IMR-90 (cell line): ENCODE measurements around the gene ADAMTSL1. TPM values are rescaled to one million over a fixed set of nuclear protein-coding genes. Genes with fewer than 3 reads are reported as not detected.

Source experiments
- ATAC-seq: fragments of 200-7000 bp; cut with Tn5 transposase; 2 replicates; pipeline ENCODE4 v1.9.1; 2020; ENCODE audit warnings: low read depth, mild to moderate bottlenecking, moderate library complexity
- BruUV-seq: library from RNA; stranded (reverse); fragments of 400-500 nt; replicated peaks from 2 replicates; lab custom pipeline; 2021; lab: Mats Ljungman, UMichigan
- CTCF ChIA-PET: fragments of 300-600 bp; formaldehyde crosslinking; extraction: SDS; loops from one replicate; lab custom pipeline; 2021; ENCODE audit warnings: antibody characterized with exemption; lab: Yijun Ruan, JAX
- POLR2A ChIA-PET: fragments of 300-600 bp; sonication (Branson Sonifier 250); formaldehyde crosslinking; loops from one replicate; lab custom pipeline; 2022; ENCODE audit warnings: antibody characterized with exemption; ENCODE audit not compliant: unreplicated experiment; lab: Charles Lee
- DNase-seq: peaks from one replicate; pipeline ENCODE4 v3.0.0; 2013
- H2AFZ ChIP-seq: replicated peaks from 2 replicates; pipeline ENCODE3; 2013; ENCODE audit warnings: low read length, mild to moderate bottlenecking; ENCODE audit not compliant: poor library complexity
- H2AK5ac ChIP-seq: 2 replicates; pipeline ENCODE4 v1.6.1; 2013; ENCODE audit warnings: low read depth, low read length, inconsistent platforms
- H2AK9ac ChIP-seq: replicated peaks from 2 replicates; pipeline ENCODE3; 2013; ENCODE audit warnings: mild to moderate bottlenecking, low read depth, low read length, moderate library complexity; ENCODE audit not compliant: poor library complexity
- H2BK120ac ChIP-seq: 2 replicates; pipeline ENCODE4 v1.6.1; 2013; ENCODE audit warnings: low read depth, low read length, inconsistent platforms
- H2BK15ac ChIP-seq: 3 replicates; pipeline ENCODE4 v1.6.1; 2013; ENCODE audit warnings: low read depth, low read length, inconsistent platforms
- H2BK20ac ChIP-seq: 2 replicates; pipeline ENCODE4 v1.6.1; 2013; ENCODE audit warnings: low read depth, mild to moderate bottlenecking, inconsistent platforms, low read length, moderate library complexity
- H2BK5ac ChIP-seq: 2 replicates; pipeline ENCODE4 v1.6.1; 2013; ENCODE audit warnings: mild to moderate bottlenecking, low read depth, low read length, inconsistent platforms; ENCODE audit not compliant: poor library complexity, severe bottlenecking
- H3K14ac ChIP-seq: replicated peaks from 2 replicates; pipeline ENCODE4 v1.6.1; 2013; ENCODE audit warnings: low read depth, low read length, inconsistent platforms
- H3K18ac ChIP-seq: 2 replicates; pipeline ENCODE4 v1.6.1; 2013; ENCODE audit warnings: low read depth, low read length, control low read depth
- H3K23ac ChIP-seq: 2 replicates; pipeline ENCODE4 v1.6.1; 2013; ENCODE audit warnings: low read depth, low read length, inconsistent platforms
- H3K27ac ChIP-seq: 2 replicates; pipeline ENCODE4 v1.5.1; 2013; ENCODE audit warnings: mild to moderate bottlenecking, control low read depth, low read length; ENCODE audit not compliant: insufficient read depth
- H3K27me3 ChIP-seq: 2 replicates; pipeline ENCODE4 v1.6.1; 2013; ENCODE audit warnings: low read length; ENCODE audit not compliant: control insufficient read depth, insufficient read depth
- H3K36me3 ChIP-seq: 2 replicates; pipeline ENCODE4 v1.6.1; 2013; ENCODE audit warnings: low read length, mixed read lengths; ENCODE audit not compliant: control insufficient read depth, insufficient read depth
- H3K4ac ChIP-seq: 2 replicates; pipeline ENCODE4 v1.6.1; 2013; ENCODE audit warnings: low read depth, low read length, inconsistent platforms
- H3K4me1 ChIP-seq: 2 replicates; pipeline ENCODE4 v1.6.1; 2013; ENCODE audit warnings: low read length, mixed read lengths; ENCODE audit not compliant: control insufficient read depth, insufficient read depth
- H3K4me2 ChIP-seq: 2 replicates; pipeline ENCODE4 v1.6.1; 2013; ENCODE audit warnings: low read depth, mild to moderate bottlenecking, control low read depth, low read length, moderate library complexity
- H3K4me3 ChIP-seq: 2 replicates; pipeline ENCODE4 v1.5.1; 2013; ENCODE audit warnings: low read depth, mild to moderate bottlenecking, control low read depth, low read length, moderate library complexity; ENCODE audit not compliant: insufficient read depth
- H3K56ac ChIP-seq: 2 replicates; pipeline ENCODE4 v1.6.1; 2013; ENCODE audit warnings: low read length, inconsistent platforms; ENCODE audit not compliant: insufficient read depth; ENCODE audit errors: extremely low read depth
- H3K79me1 ChIP-seq, 2 experiments: 2 replicates each; pipeline ENCODE4 v1.6.1; 2013; ENCODE audit warnings: low read length in 2 of 2, inconsistent platforms in 1 of 2, low read depth in 1 of 2
- H3K9ac ChIP-seq: 2 replicates; pipeline ENCODE4 v1.6.1; 2013; ENCODE audit warnings: low read depth, low read length, control low read depth
- H3K9me1 ChIP-seq: 2 replicates; pipeline ENCODE4 v1.6.1; 2013; ENCODE audit warnings: low read length, inconsistent platforms; ENCODE audit not compliant: insufficient read depth
- H3K9me3 ChIP-seq: 2 replicates; pipeline ENCODE4 v1.6.1; 2013; ENCODE audit warnings: low read length; ENCODE audit not compliant: control insufficient read depth, insufficient read depth
- H4K20me1 ChIP-seq: 2 replicates; pipeline ENCODE4 v1.6.1; 2013; ENCODE audit warnings: low read length, inconsistent platforms; ENCODE audit not compliant: insufficient read depth
- H4K5ac ChIP-seq: 2 replicates; pipeline ENCODE4 v1.6.1; 2013; ENCODE audit warnings: mild to moderate bottlenecking, low read depth, low read length, control low read depth
- H4K8ac ChIP-seq, 2 experiments: 2 replicates each; pipeline ENCODE4 v1.6.1; 2013; ENCODE audit warnings: low read depth in 2 of 2, low read length in 2 of 2, control low read depth in 1 of 2, inconsistent platforms in 1 of 2
- H4K91ac ChIP-seq: 2 replicates; pipeline ENCODE4 v1.6.1; 2013; ENCODE audit warnings: low read depth, low read length, inconsistent platforms; ENCODE audit not compliant: insufficient read depth
- CHD1 ChIP-seq: IDR thresholded peaks from 2 replicates; pipeline ENCODE4 v1.6.1; 2012; ENCODE audit warnings: low read depth, low read length, improper control_type of control experiment
- MAZ ChIP-seq: IDR thresholded peaks from 2 replicates; pipeline ENCODE4 v1.6.1; 2012; ENCODE audit warnings: low read depth, mild to moderate bottlenecking, low read length, improper control_type of control experiment, moderate library complexity, borderline replicate concordance
- POLR2A ChIP-seq: IDR thresholded peaks from 2 replicates; pipeline ENCODE4 v1.6.1; 2012; ENCODE audit warnings: mild to moderate bottlenecking, low read depth, low read length
- USF2 ChIP-seq: fragments of 150-350 bp; IDR thresholded peaks from 2 replicates; pipeline ENCODE4 v1.6.1; 2017; ENCODE audit warnings: mild to moderate bottlenecking, antibody characterized with exemption, low read length, low read depth
- WGBS, 2 experiments: methylation state at CpG; one replicate each; pipeline versions ENCODE4 v1.1.5 to v1.1.7; 2013; ENCODE audit warnings: missing lambda C conversion rate in 2 of 2; ENCODE audit not compliant: insufficient read length in 1 of 2; ENCODE audit errors: extremely low coverage in 2 of 2; 5-methylcytosine and 5-hydroxymethylcytosine counted together
- dilution Hi-C: fragments of 300-500 bp; cut with HindIII; formaldehyde crosslinking; loops from one replicate; pipeline ENCODE4 v1.14.3; 2018; ENCODE audit warnings: low sequenced_read_pairs; ENCODE audit not compliant: unreplicated experiment
- in situ Hi-C: fragments of 300-500 bp; cut with MboI; formaldehyde crosslinking; loops from 3 replicates; pipeline ENCODE4 v1.14.3; 2019; ENCODE audit warnings: low sequenced_read_pairs, inconsistent platforms, mixed read lengths
- intact Hi-C: fragments of 100-400 bp; cut with micrococcal nuclease; formaldehyde crosslinking; loops from 2 replicates; pipeline ENCODE4 v1.10.0; 2022
- polyA plus RNA-seq, 3 experiments: library from polyadenylated mRNA; depleted of rRNA; stranded (reverse); fragments of >200 nt; gene quantifications; 2 replicates each; pipeline ENCODE4 v1.2.3, GENCODE V29; 2012; ENCODE audit warnings: low replicate concordance in 1 of 3
- total RNA-seq: library from RNA; depleted of rRNA; stranded (reverse); fragments of >200 nt; gene quantifications from 2 replicates; pipeline ENCODE4 v1.2.3, GENCODE V29; 2012

Gene ADAMTSL1
- total and polyA plus RNA-seq, 2 of the 4 experiments (the other 2 are of a cell fraction): 38.2 to 62.2 TPM

- no peak overlapping the region for H4K5ac ChIP-seq
- 0 out of 2 replicates have a peak, but pooled peaks cover 3% of the 10 kb centered on the region for H3K9me1 ChIP-seq
- H2BK120ac ChIP-seq: no peak overlapping the region
- no TSS peak for BruUV-seq
- no peaks in the 10 kb centered on the region for H4K20me1 ChIP-seq
- H2BK15ac ChIP-seq: no peak overlapping the region
- H2AFZ ChIP-seq: no peak overlapping the region
- dilution Hi-C loops: no loop called here
- H3K18ac ChIP-seq: no peak overlapping the region
- intact Hi-C loops: loop anchor here (10.0 kb wide), 2 partner anchors 194 to 574 kb away; no protein-coding TSS in a partner anchor
- no peak overlapping the region for H2BK5ac ChIP-seq
- no peak overlapping the region for H3K14ac ChIP-seq
- no peaks in the 10 kb centered on the region for H3K36me3 ChIP-seq
- POLR2A ChIA-PET: no interaction called here
- H2BK20ac ChIP-seq: no peak overlapping the region
- no peak overlapping the region for H3K23ac ChIP-seq
- ATAC-seq: no peak
- H2AK9ac ChIP-seq: no peak overlapping the region
- CTCF ChIA-PET: no interaction called here
- H3K27ac ChIP-seq: no peak overlapping the region
- H2AK5ac ChIP-seq: no peak overlapping the region
- H3K4ac ChIP-seq: no peak overlapping the region
- no peak overlapping the region for H3K4me2 ChIP-seq
- no peak overlapping the region for H4K8ac ChIP-seq
- in situ Hi-C loops: no loop called here
- H4K91ac ChIP-seq: no peak overlapping the region
- no peak for DNase-seq
- no peaks in the 10 kb centered on the region for H3K79me1 ChIP-seq
- H3K4me1 ChIP-seq: peaks cover 5% of the 10 kb centered on the region
- TF ChIP-seq MAZ (no peak), POLR2A (no peak), USF2 (no peak), CHD1 (no peak)
- no peak overlapping the region for H3K4me3 ChIP-seq
- H3K9ac ChIP-seq: no peak overlapping the region
- H3K9me3 ChIP-seq: no peaks in the 10 kb centered on the region
- no CpG with 5 or more reads among the region's 3 CpGs for WGBS, 2 experiments
- H3K56ac ChIP-seq: no peak overlapping the region
- peaks cover 2% of the 10 kb centered on the region; the same call in 1 of the 2 replicates for H3K27me3 ChIP-seq
Observed at GRCh38 chr9:18829066-18829465, 355.1 kb downstream of the ADAMTSL1 start.
